ENCODE results near the gene PPARA. TPM values are rescaled to one million over a fixed set of nuclear protein-coding genes. Genes with fewer than 3 reads are reported as not detected.

PPARA gene
- total RNA-seq, 1 experiment from 2014 or later = 10.7 TPM

GRCh38 chr22:46143491-46144147 lies 6.7 kb upstream of the PPARA start:
- no peak overlapping the region for H3K4me3 ChIP-seq (ENCODE audit: low read depth in 2 of 2, low read length in 2 of 2)
- in situ Hi-C loops (cut with HindIII; ENCODE audit: low pct_unique_long_range_greater_than_20kb, low sequenced_read_pairs) (no loop called here), intact Hi-C loops (cut with micrococcal nuclease; ENCODE audit: unreplicated experiment) (no loop called here)
- H3K4me1 ChIP-seq (ENCODE audit: control insufficient read depth, insufficient read depth, low read length) = no peaks in the 10 kb centered on the region
- no TSS peak for BruUV-seq (replicated peaks)
- ChIA-PET POLR2A (no interaction called here), CTCF (no interaction called here)
- DNase-seq (ENCODE audit: low read depth, low spot score) (no peak), ATAC-seq (no peak)
- no peaks in the 10 kb centered on the region for H3K27me3 ChIP-seq (ENCODE audit: control insufficient read depth, insufficient read depth, low read length)
- no peak overlapping the region for H3K27ac ChIP-seq (ENCODE audit: low read length)
- H3K9me3 ChIP-seq (ENCODE audit: control insufficient read depth, insufficient read depth, low read depth, low read length) = no peaks in the 10 kb centered on the region
- no peaks in the 10 kb centered on the region for H3K36me3 ChIP-seq (ENCODE audit: control insufficient read depth, insufficient read depth, low read length)
- TF ChIP-seq SIN3A (IDR thresholded peaks at IDR 0.05; ENCODE audit: borderline replicate concordance, insufficient read depth, low read depth, low read length) (no peak), REST (IDR thresholded peaks at IDR 0.05; ENCODE audit: insufficient read depth in 1 of 2, low read depth in 2 of 2, low read length in 1 of 2) (no peak), POLR2AphosphoS5 (IDR thresholded peaks at IDR 0.05; ENCODE audit: low read depth, low read length) (no peak), TCF7L2 (IDR thresholded peaks at IDR 0.05; ENCODE audit: low read depth, low read length) (no peak), CTCF (IDR thresholded peaks at IDR 0.05) (no peak)

GRCh38 chr22:46145361-46145851 lies 4.9 kb upstream of the PPARA start:
- H3K4me1 ChIP-seq (ENCODE audit: control insufficient read depth, insufficient read depth, low read length) = no peaks in the 10 kb centered on the region
- DNase-seq (ENCODE audit: low read depth, low spot score) (no peak), ATAC-seq (no peak)
- ChIA-PET CTCF (no interaction called here), POLR2A (no interaction called here)
- TF ChIP-seq CTCF (IDR thresholded peaks at IDR 0.05) = no peak
- no peak for TF ChIP-seq POLR2AphosphoS5 (IDR thresholded peaks at IDR 0.05; ENCODE audit: low read depth, low read length)
- no peak for TF ChIP-seq SIN3A (IDR thresholded peaks at IDR 0.05; ENCODE audit: borderline replicate concordance, insufficient read depth, low read depth, low read length)
- no peak for TF ChIP-seq TCF7L2 (IDR thresholded peaks at IDR 0.05; ENCODE audit: low read depth, low read length)
- no peak for TF ChIP-seq REST (IDR thresholded peaks at IDR 0.05; ENCODE audit: insufficient read depth in 1 of 2, low read depth in 2 of 2, low read length in 1 of 2)
- intact Hi-C loops (cut with micrococcal nuclease; ENCODE audit: unreplicated experiment) = no loop called here
- no peak overlapping the region for H3K27ac ChIP-seq (ENCODE audit: low read length)
- in situ Hi-C loops (cut with HindIII; ENCODE audit: low pct_unique_long_range_greater_than_20kb, low sequenced_read_pairs) = no loop called here
- no peaks in the 10 kb centered on the region for H3K27me3 ChIP-seq (ENCODE audit: control insufficient read depth, insufficient read depth, low read length)
- BruUV-seq (replicated peaks) = no TSS peak
- H3K4me3 ChIP-seq (ENCODE audit: low read depth in 2 of 2, low read length in 2 of 2) = no peak overlapping the region
- H3K36me3 ChIP-seq (ENCODE audit: control insufficient read depth, insufficient read depth, low read length) = no peaks in the 10 kb centered on the region
- H3K9me3 ChIP-seq (ENCODE audit: control insufficient read depth, insufficient read depth, low read depth, low read length) = no peaks in the 10 kb centered on the region

All from Panc1 (cell line).